NCI-H2107 (cell line): ENCODE measurements around the gene VWA5A.

Experiments
- DNase-seq: peaks from one replicate; lab custom pipeline; 2025; lab: John Stamatoyannopoulos, UW

Gene VWA5A

DNA sequence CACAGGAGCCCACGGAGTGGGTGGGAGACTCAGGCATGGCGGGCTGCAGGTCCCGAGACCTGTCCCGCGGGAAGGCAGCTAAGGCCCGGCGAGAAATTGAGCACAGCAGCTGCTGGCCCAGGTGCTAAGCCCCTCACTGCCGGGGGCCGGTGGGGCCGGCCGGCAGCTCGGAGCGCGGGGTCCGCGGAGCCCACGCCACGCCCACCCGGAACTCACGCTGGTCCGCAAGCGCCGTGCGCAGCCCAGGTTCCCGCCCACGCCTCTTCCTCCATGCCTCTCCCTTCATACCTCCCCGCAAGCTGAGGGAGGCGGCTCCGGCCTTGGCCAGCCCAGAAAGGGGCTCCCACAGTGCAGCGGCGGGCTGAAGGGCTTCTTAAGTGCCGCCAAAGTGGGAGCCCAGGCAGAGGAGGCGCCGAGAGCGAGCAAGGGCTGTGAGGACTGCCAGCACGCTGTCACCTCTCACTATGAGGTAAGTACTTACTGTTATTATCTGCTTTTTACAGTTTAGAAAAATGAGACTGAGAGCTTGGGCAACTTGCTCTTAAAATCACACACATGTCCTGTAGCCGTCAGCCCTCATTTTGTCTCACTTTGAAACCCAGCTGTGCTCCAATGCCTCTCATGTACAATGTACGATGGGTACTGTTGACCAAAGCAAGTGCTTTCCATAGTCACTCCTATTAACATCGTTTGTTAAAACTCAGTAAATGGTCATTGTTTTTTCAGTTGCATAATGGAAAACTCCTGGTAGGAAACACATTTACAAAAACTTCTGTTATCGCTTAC is 55.7 kb downstream of the VWA5A start:
- DNase-seq: no peak

GRCh38 chr11:124172101-124172500 is 56.9 kb downstream of the VWA5A start:
- DNase-seq: no peak

DNA sequence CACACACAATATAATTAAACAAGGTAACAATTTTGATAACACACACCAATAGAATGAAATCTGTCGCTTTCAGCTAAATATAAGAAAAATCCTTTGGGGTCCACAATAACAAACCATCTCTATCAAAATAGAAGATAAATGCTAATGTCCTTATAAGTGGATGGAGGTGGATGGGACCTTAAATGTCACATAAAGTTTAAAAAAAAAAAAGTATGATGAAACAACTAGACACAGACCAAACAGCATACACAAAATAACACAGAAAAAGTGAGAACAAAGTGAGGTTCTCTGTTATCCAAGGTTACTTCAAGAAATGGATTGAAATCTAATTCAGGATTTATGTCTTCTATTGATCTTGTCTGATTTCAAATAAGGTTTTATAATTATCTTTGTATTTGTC is 57.3 kb downstream of the VWA5A start:
- DNase-seq: no peak

- DNase-seq: no peak
Measured at GRCh38 chr11:124174001-124174583, 58.8 kb downstream of the VWA5A start.

DNA sequence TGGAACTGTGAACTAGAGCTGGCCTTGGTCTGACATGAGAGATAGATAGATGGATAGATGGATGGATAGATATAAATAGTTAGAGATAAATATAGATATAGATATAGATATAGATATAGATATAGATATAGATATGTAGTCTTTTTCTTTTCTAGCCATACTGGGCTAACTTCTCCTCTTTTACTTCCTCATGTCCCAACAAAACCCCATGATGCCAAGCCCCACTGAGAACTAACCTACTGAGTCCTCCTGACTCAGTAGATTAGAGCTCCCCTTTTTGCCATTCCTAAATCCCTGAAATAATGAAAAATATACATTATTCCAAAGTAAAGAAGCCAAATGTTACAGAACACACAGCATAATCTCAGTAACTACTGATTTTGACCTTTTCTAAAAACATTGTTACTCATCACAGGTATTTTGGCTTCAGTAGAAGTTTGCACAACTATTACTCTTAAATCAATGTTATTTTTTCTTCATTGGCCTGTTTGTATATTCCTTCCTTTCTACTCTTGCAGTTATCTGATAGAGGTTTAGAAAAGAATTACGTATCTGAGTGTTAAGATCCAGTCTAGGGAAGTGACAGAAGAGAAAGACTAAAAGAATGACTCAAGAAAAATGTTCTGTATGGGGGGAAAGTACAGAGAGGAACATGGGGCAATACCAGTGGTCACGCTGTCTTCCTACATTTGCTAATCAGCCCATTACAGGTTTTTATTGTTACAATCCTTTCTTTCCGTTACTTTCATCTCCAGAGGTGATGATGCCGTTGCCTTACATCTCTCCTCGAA is 61.9 kb downstream of the VWA5A start:
- no peak for DNase-seq

DNA sequence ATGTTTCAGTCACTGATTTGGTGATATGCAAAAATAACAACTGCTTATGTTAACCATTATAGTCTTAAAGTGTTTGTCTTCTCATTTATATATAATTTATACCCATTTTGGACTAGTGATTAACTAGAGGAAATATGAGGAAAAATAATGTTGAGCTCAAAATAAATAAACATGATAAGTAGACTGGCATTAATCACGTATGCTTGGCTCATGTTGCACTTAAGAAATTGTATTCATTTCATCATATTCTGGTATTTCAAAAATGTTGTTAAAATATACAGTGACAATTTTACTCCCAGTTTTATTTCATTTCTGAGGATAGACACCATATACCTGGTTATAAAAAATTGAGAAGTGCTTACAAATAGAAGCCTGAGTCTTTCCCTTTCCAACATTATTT is 64.1 kb downstream of the VWA5A start:
- no peak for DNase-seq

DNA sequence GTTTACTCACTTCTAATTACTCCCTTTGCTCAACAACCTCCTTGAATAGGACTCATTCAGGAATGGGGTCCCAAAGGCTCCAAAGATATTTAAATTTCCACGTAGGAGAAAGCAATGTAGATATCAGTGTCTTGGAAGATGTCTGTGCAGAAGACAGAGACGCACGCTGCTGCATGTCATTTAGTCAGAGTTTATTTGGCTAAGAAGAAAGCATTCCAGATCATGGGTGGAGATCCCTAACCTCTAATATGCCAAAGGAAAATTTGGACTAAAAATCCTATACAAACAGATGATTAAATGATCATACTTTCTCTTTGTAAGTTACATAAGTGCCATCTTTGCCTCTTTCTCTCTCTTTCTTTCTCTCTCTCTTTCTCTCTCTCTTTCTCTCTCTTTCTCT is 67.8 kb downstream of the VWA5A start, which contains the start of gene OR10D3:
Gene OR10D3 (plus strand): TSS at position 278 of the 400 bp plus-strand sequence. CDS start 1,925 bp downstream, outside the sequence.
- DNase-seq: no peak

- DNase-seq: no peak
Measured at GRCh38 chr11:124190298-124191139, 75.3 kb downstream of the VWA5A start.

GRCh38 chr11:124193221-124194010 is 78.2 kb downstream of the VWA5A start:
- no peak for DNase-seq

GRCh38 chr11:124194293-124195188 is 79.3 kb downstream of the VWA5A start:
- no peak for DNase-seq

GRCh38 chr11:124195189-124195734 is 80.0 kb downstream of the VWA5A start:
- DNase-seq: no peak
